HG03460 (cell line): ENCODE measurements around the gene LAD1.

Experiments
- ATAC-seq: cut with Tn5 transposase; IDR thresholded peaks from one replicate; pipeline ENCODE4 v1.9.1; 2021; ENCODE audit not compliant: unreplicated experiment

Gene LAD1

GRCh38 chr1:201391651-201392511 is 7.2 kb downstream of the LAD1 start:
- no peak for ATAC-seq

GRCh38 chr1:201391225-201391624 is 7.9 kb downstream of the LAD1 start:
- ATAC-seq = no peak

GRCh38 chr1:201389051-201389450 is 10.1 kb downstream of the LAD1 start:
- no peak for ATAC-seq

- no peak for ATAC-seq
Observed at GRCh38 chr1:201386208-201386607, 12.9 kb downstream of the LAD1 start.

DNA sequence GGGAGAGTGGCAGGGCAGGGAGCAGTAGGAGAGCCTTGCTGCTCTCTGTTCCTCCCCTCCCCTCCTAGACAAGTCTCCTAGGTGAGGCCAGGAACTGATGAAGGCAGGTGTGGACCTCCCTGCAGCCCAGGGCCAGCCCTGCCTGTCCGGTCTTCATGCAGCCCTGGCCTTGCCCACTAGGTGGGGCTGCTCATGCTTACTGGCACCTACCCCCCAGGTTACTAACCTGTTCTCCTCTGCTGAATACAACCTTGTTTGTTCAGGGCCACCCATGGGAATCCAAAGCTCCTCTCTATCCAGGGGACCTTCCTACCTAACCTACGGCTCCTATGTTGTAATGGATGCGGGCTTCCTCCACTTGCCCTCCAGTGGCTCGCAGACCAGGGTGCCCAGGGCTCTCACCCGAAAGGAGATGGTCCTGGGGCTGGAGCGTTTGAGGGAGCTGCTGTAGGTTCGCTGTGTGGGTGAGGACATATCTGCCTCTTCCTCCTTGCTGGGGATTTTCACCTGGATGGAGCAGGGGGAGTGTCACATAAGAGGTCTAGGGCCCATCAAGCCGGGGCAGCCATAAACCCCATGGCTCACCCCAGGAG is 13.7 kb downstream of the LAD1 start:
- peak; percentile 69 for ATAC-seq

DNA sequence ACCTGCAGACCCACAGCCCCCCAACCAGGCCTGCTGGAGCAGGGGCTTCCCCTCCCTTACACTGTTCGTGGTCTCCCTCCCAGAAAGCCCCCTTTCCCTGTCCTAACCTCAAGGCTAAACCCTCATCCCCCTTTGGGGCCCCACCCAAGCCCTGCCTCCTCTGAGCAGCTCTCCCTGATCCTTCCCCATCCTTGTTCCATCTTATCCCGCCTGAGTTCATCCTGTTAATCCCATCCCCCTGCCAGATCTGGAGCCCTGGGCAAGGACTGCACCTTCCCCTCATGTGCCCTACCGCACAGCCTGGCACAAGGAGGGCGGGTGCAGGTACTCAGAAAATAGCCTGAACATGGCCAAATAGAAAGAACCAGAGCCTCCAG is 14.7 kb downstream of the LAD1 start:
- ATAC-seq = no peak

DNA sequence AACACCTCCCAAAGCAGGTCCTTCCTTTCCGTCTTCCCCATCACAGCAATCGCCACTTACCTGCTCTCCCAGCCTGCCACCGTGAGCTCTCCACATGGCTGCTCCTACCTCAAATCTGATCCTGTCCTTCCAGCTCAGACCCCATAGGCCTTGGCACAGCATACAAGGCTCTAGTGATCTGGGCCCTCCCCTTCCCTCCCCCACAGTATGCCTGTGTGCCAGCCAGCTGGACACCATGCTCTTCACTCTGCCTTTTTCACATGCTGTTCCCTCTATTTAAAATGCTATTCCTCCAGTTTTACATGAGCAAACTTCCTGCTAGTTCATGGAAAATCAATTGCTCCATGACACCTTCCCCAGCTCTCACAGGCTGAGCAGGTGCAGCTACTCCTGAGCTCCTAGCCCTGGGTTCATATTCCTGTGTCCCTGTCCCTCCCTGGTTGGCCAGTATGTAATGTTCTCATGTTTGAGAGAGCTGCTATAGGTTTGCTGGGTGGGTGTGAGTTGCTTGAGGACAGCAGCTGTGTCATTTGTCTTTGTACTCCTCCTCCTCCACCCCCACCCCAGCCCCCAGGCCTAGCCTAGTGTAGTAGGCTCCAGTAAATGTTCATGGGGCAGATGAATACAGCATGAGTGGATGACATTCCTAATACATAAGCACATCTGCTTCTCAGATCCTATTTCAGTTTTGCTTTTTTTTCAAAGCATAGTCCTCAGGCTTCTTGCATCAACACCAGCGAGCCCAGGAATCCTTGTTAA is 15.3 kb downstream of the LAD1 start:
- no peak for ATAC-seq

GRCh38 chr1:201381130-201381529 is 18.0 kb downstream of the LAD1 start:
- no peak for ATAC-seq

- ATAC-seq = no peak
Observed at GRCh38 chr1:201379733-201380242, 19.3 kb downstream of the LAD1 start.

GRCh38 chr1:201378804-201379203 is 20.3 kb downstream of the LAD1 start:
- ATAC-seq = no peak

DNA sequence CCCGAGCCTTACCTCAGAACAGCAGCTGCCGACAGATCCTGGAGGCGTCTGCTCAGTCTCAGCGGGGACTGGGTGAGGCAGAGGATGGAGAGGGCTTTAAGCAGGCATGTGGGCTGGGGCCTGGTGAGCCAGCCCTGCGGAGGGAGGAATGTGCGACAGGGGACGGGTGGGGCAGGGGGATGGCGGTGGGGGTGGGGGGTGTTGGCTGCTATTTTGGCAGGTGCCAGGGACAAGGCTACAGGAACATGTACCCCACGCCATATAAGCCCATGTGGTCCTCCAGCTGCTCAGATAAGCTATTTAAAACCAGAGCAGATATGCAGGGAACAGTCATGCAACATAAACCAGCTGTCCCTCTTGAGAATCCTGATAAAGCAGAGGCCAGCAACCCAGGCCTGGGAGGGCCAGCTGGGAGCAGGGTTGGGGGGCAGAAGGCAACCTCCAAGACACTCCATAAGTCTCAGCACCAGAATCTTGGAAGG is 21.5 kb downstream of the LAD1 start, which contains the start of gene TNNT2:
Gene TNNT2 (minus strand): TSS at position 70 of the 482 bp plus-strand sequence. CDS start 4,426 bp downstream, outside the sequence.
- ATAC-seq = no peak

DNA sequence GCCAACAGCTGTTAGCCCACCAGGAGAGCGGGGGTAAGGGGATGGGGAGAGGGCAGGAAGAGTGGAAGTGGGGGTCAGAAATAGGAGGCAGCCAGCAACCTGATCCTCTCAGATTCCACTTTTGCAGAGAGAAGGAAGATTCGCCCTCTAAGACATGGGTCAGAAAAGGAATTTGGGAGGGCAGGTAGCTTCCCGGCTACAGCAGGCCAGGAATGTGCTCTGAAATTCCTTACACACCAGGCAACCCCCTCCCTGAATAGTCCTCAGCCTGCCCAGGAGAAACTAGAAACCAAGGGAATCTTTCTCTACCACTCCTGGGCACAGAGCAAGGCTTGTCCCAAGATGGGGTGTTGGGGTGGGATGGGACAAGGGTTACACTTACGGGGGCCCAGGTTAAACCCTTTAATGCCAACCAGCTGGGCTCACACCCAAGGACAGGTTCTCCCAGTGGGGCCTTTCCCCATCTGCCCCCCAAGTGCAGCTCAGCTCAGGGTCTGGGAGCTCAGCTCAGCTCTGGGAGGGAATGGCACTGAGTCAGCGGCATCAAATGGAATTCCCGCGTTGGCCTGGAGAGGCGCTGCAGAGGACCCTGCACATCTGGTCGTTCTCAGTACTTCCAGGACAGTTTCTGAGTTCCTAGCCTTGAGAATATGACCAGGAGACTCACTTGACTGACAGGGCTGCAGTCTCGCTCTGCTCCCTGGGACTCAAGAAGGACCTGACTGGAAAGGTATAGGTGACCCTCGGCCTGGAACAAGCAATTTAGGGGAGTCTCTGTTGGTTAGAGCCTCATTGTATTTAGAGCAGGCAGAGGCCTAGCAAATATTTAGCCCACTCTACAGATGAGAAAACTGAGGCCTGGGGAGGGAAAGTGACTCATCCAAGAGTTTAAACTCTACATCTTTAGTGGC is 22.4 kb downstream of the LAD1 start:
- no peak for ATAC-seq

- ATAC-seq = no peak
Observed at GRCh38 chr1:201376107-201376463, 23.0 kb downstream of the LAD1 start.

GRCh38 chr1:201375169-201375568 is 24.0 kb downstream of the LAD1 start:
- no peak for ATAC-seq

DNA sequence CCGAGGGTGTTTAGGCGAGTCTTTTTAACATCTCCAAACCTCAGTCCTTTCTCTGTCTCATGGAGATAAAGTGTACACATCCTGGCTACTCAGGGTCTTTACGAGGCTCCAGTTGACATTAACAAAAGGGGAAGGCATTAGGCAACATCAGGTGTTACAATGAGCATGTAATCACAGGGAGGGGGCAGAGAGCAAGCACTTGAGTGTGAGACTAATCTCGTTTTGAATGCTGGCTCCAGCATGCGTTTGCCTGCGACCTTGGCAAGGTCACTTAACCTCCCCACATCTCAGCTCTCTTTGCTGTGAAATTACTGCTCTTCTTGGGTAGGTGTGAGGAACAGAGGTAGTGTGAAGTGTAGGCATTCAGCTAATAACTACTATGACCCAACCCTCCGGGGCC is 24.8 kb downstream of the LAD1 start:
- no peak for ATAC-seq

- no peak for ATAC-seq
Observed at GRCh38 chr1:201371792-201372191, 27.3 kb downstream of the LAD1 start.

GRCh38 chr1:201371276-201371675 is 27.8 kb downstream of the LAD1 start:
- no peak for ATAC-seq

DNA sequence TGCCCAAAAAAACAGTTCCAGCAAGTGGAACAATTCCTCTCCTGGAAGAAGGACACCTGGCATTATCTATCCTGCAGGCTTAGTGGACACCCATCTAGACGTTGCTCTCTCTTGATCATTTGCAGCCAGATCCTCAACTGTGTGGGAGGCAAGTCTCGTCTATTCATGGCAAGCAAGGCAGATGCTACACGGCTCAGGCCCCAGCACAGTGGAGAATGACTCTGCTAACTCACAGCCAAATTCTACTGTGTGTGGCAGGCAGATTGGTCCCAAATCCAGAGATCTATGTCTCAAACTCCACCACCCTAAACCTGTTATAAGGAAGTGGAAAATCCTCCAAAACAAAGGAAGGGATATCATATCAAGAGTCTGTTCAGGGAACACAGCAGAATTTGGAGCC is 28.6 kb downstream of the LAD1 start:
- no peak for ATAC-seq

- ATAC-seq = no peak
Observed at GRCh38 chr1:201369209-201369608, 29.9 kb downstream of the LAD1 start.

DNA sequence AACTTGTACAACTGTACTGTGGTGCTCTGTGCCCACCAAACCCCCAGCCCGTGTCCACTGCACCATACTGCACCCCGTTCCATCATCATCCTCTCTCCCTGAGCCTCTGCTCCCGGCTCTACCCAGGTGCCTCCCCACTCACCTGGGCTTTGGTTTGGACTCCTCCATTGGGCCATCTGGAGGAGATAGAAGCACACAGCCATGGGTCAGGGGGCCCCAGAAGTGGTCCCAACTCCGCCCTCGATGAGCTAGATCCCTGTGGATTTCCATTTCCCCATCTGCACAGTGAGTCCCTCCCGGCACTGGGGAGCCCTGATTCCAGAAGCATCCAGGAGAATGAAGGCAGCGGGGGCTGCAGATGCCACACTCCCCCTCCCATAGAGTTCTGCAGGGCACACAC is 32.4 kb downstream of the LAD1 start:
- ATAC-seq = no peak
